Liver (tissue), 9 donors: ENCODE measurements around the gene ANG. TPM values are rescaled to one million over a fixed set of nuclear protein-coding genes. Genes with fewer than 3 reads are reported as not detected.

Source experiments
- DNase-seq: peaks from one replicate; pipeline ENCODE4 v3.0.0-alpha.2; 2017; ENCODE audit warnings: low spot score
- H3K27ac ChIP-seq, 2 donors: one replicate each; pipeline ENCODE4 v1.7.0; 2013; ENCODE audit warnings: inconsistent platforms in 2 of 2, low read length in 2 of 2, control low read depth in 1 of 2, low read depth in 1 of 2, mild to moderate bottlenecking in 1 of 2
- H3K27me3 ChIP-seq, 4 donors: one replicate each; pipeline versions ENCODE4 v1.6.1 to v1.7.0; 2013; ENCODE audit warnings: low read length in 3 of 4, inconsistent platforms in 1 of 4, mild to moderate bottlenecking in 1 of 4, moderate library complexity in 1 of 4; ENCODE audit not compliant: control insufficient read depth in 4 of 4, insufficient read depth in 4 of 4
- H3K36me3 ChIP-seq, 4 donors: one replicate each; pipeline versions ENCODE4 v1.6.1 to v1.7.0; 2013; ENCODE audit warnings: low read length in 3 of 4, mild to moderate bottlenecking in 3 of 4, low read depth in 1 of 4, moderate library complexity in 1 of 4; ENCODE audit not compliant: control insufficient read depth in 4 of 4, insufficient read depth in 3 of 4
- H3K4me1 ChIP-seq, 4 donors: one replicate each; pipeline versions ENCODE4 v1.6.1 to v1.7.0; 2013; ENCODE audit warnings: low read length in 3 of 4, mild to moderate bottlenecking in 3 of 4, moderate library complexity in 1 of 4; ENCODE audit not compliant: control insufficient read depth in 4 of 4, insufficient read depth in 4 of 4
- H3K4me3 ChIP-seq, 3 donors: one replicate each; pipeline versions ENCODE4 v1.6.1 to v1.7.0; 2013; ENCODE audit warnings: low read length in 3 of 3, control low read depth in 1 of 3, low read depth in 1 of 3, mild to moderate bottlenecking in 1 of 3
- H3K9ac ChIP-seq, 2 donors: one replicate each; pipeline ENCODE4 v1.7.0; 2013; ENCODE audit warnings: low read length in 2 of 2, mild to moderate bottlenecking in 2 of 2, moderate library complexity in 2 of 2, control low read depth in 1 of 2, low read depth in 1 of 2
- H3K9me3 ChIP-seq, 4 donors: one replicate each; pipeline versions ENCODE4 v1.6.1 to v1.7.0; 2013; ENCODE audit warnings: low read length in 3 of 4; ENCODE audit not compliant: control insufficient read depth in 4 of 4
- CTCF ChIP-seq: fragments of 150-350 bp; IDR thresholded peaks from 2 replicates; pipeline ENCODE4 v1.5.1; 2017; ENCODE audit warnings: improper control_type of control experiment, low read depth, low read length; ENCODE audit not compliant: missing input control
- FOXA2 ChIP-seq: IDR thresholded peaks from 2 replicates; pipeline ENCODE4 v1.6.1; 2016; ENCODE audit warnings: antibody characterized with exemption
- GABPA ChIP-seq, 2 donors: IDR thresholded peaks in 1 of 2; conservative IDR thresholded peaks in 1 of 2; 2 replicates each; pipeline ENCODE4 v1.6.1; 2016; ENCODE audit warnings: antibody characterized with exemption in 2 of 2, mild to moderate bottlenecking in 1 of 2, moderate library complexity in 1 of 2
- HNF4A ChIP-seq, 2 donors: conservative IDR thresholded peaks; 2 replicates each; pipeline ENCODE4 v1.6.1; 2016; ENCODE audit warnings: antibody characterized with exemption in 2 of 2, mild to moderate bottlenecking in 2 of 2
- HNF4G ChIP-seq: IDR thresholded peaks from 2 replicates; pipeline ENCODE4 v1.6.1; 2016; ENCODE audit warnings: antibody characterized with exemption
- RAD21 ChIP-seq, 2 donors: IDR thresholded peaks; 2 replicates each; pipeline ENCODE4 v1.6.1; 2016; ENCODE audit warnings: antibody characterized with exemption in 2 of 2, mild to moderate bottlenecking in 2 of 2
- RXRA ChIP-seq, 2 donors: IDR thresholded peaks; 2 replicates each; pipeline ENCODE4 v1.6.1; 2017 to 2018; ENCODE audit warnings: antibody characterized with exemption in 2 of 2, mild to moderate bottlenecking in 1 of 2
- SP1 ChIP-seq: IDR thresholded peaks from 2 replicates; pipeline ENCODE4 v1.6.1; 2018; ENCODE audit warnings: antibody characterized with exemption, mild to moderate bottlenecking
- WGBS: extraction: QIAGEN DNeasy Blood & Tissue Kit; methylation state at CpG from one replicate; pipeline ENCODE4 v1.1.7; 2013; 5-methylcytosine and 5-hydroxymethylcytosine counted together
- polyA plus RNA-seq, 2 donors: library from polyadenylated mRNA; stranded (reverse) in 1 of 2; unstranded in 1 of 2; fragments of 200-250 nt in 1 of 2; fragments of >200 nt in 1 of 2; fragmentation: Nextera tagmentation in 1 of 2; extraction: Ambion mirVana in 1 of 2; gene quantifications; one replicate each; pipeline versions ENCODE4 v1.2.1 to v1.2.3, GENCODE V29; 2013 to 2015
- total RNA-seq, 2 donors: library from RNA; depleted of rRNA; stranded (reverse); fragments of >200 nt; gene quantifications; one replicate each; pipeline ENCODE4 v1.2.3, GENCODE V29; 2014
- TF ChIP-seq, protein P1 (sequence below): IDR thresholded peaks from 2 replicates; pipeline ENCODE4 v1.6.1; 2016; ENCODE audit warnings: antibody characterized with exemption
- TF ChIP-seq, protein P2 (sequence below): IDR thresholded peaks from 2 replicates; pipeline ENCODE4 v1.6.1; 2016; ENCODE audit warnings: antibody characterized with exemption
- TF ChIP-seq, protein P3 (sequence below): IDR thresholded peaks from 2 replicates; pipeline ENCODE4 v1.6.1; 2016; ENCODE audit warnings: antibody characterized with exemption
- TF ChIP-seq, protein P4 (sequence below): IDR thresholded peaks from 2 replicates; pipeline ENCODE4 v1.6.1; 2016; ENCODE audit warnings: antibody characterized with exemption, mild to moderate bottlenecking
- donor health status: healthy.
- donor health status: healthy.
- donor health status: healthy.
- donor health status: healthy.
- donor health status: healthy.

ANG gene
- total and polyA plus RNA-seq, 4 donors: 153 to 2,524 (median 1,379) TPM

- TF ChIP-seq HNF4A (conservative IDR thresholded peaks at IDR 0.05): no peak
- no peak for TF ChIP-seq FOXA2
- no peak for TF ChIP-seq GABPA (IDR thresholded peaks at IDR 0.05 in 1 of 2, conservative IDR thresholded peaks at IDR 0.05 in 1 of 2)
- TF ChIP-seq CTCF: no peak
- Histone ChIP-seq H3K9me3 (no peaks in the 10 kb centered on the region), H3K9ac (no peak overlapping the region), H3K4me3 (no peak overlapping the region), H3K4me1 (no peaks in the 10 kb centered on the region), H3K36me3 (no peaks in the 10 kb centered on the region), H3K27me3 (peaks cover 0 to 8% (median 0%) of the 10 kb centered on the region in 4 donors), H3K27ac (no peak overlapping the region)
- WGBS: 72% methylated on average over 6 of the region's 6 CpGs
- DNase-seq: no peak
These were observed 32.2 kb downstream of the ANG start for GRCh38 chr14:20720741-20721140.

- H3K27ac ChIP-seq: no peak overlapping the region
- no peaks in the 10 kb centered on the region for H3K4me1 ChIP-seq
- no peak overlapping the region for H3K4me3 ChIP-seq
- no peak for DNase-seq
- no peaks in the 10 kb centered on the region for H3K36me3 ChIP-seq
- H3K9me3 ChIP-seq: no peaks in the 10 kb centered on the region
- peaks cover 0 to 10% (median 0%) of the 10 kb centered on the region in 4 donors for H3K27me3 ChIP-seq
- 89% methylated on average over 12 of the region's 12 CpGs for WGBS
- TF ChIP-seq, protein P1, sequence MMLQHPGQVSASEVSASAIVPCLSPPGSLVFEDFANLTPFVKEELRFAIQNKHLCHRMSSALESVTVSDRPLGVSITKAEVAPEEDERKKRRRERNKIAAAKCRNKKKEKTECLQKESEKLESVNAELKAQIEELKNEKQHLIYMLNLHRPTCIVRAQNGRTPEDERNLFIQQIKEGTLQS: no peak
- TF ChIP-seq HNF4G (no peak), SP1 (no peak), FOXA2 (no peak), RXRA (IDR thresholded peaks at IDR 0.05) (no peak), RAD21 (IDR thresholded peaks at IDR 0.05) (no peak)
- TF ChIP-seq, protein P2, sequence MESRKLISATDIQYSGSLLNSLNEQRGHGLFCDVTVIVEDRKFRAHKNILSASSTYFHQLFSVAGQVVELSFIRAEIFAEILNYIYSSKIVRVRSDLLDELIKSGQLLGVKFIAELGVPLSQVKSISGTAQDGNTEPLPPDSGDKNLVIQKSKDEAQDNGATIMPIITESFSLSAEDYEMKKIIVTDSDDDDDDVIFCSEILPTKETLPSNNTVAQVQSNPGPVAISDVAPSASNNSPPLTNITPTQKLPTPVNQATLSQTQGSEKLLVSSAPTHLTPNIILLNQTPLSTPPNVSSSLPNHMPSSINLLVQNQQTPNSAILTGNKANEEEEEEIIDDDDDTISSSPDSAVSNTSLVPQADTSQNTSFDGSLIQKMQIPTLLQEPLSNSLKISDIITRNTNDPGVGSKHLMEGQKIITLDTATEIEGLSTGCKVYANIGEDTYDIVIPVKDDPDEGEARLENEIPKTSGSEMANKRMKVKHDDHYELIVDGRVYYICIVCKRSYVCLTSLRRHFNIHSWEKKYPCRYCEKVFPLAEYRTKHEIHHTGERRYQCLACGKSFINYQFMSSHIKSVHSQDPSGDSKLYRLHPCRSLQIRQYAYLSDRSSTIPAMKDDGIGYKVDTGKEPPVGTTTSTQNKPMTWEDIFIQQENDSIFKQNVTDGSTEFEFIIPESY: no peak
- TF ChIP-seq, protein P3, sequence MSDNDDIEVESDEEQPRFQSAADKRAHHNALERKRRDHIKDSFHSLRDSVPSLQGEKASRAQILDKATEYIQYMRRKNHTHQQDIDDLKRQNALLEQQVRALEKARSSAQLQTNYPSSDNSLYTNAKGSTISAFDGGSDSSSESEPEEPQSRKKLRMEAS: no peak
- TF ChIP-seq, protein P4, sequence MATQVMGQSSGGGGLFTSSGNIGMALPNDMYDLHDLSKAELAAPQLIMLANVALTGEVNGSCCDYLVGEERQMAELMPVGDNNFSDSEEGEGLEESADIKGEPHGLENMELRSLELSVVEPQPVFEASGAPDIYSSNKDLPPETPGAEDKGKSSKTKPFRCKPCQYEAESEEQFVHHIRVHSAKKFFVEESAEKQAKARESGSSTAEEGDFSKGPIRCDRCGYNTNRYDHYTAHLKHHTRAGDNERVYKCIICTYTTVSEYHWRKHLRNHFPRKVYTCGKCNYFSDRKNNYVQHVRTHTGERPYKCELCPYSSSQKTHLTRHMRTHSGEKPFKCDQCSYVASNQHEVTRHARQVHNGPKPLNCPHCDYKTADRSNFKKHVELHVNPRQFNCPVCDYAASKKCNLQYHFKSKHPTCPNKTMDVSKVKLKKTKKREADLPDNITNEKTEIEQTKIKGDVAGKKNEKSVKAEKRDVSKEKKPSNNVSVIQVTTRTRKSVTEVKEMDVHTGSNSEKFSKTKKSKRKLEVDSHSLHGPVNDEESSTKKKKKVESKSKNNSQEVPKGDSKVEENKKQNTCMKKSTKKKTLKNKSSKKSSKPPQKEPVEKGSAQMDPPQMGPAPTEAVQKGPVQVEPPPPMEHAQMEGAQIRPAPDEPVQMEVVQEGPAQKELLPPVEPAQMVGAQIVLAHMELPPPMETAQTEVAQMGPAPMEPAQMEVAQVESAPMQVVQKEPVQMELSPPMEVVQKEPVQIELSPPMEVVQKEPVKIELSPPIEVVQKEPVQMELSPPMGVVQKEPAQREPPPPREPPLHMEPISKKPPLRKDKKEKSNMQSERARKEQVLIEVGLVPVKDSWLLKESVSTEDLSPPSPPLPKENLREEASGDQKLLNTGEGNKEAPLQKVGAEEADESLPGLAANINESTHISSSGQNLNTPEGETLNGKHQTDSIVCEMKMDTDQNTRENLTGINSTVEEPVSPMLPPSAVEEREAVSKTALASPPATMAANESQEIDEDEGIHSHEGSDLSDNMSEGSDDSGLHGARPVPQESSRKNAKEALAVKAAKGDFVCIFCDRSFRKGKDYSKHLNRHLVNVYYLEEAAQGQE: no peak
- H3K9ac ChIP-seq: no peak overlapping the region
These were observed 33.5 kb downstream of the ANG start for GRCh38 chr14:20722016-20722415.
